Esophagus squamous epithelium (tissue), 4 donors: Measurements from ENCODE around the gene TMC1.

Experiments used
- POLR2A ChIP-seq, 4 donors: fragments of 450-650 bp; IDR thresholded peaks; one replicate each; pipeline ENCODE4 v1.6.1; 2017; ENCODE audit warnings: antibody characterized with exemption in 4 of 4, mild to moderate bottlenecking in 4 of 4, moderate library complexity in 3 of 4
- TF ChIP-seq, protein P1 (sequence below), 6 experiments: fragments of 450-650 bp in 4 of 6; fragments of 200-600 bp in 2 of 6; sonication (generic) in 2 of 6; IDR thresholded peaks; one replicate each; pipeline ENCODE4 v1.5.1; 2016 to 2019; ENCODE audit warnings: antibody characterized with exemption in 6 of 6, mild to moderate bottlenecking in 4 of 6, moderate library complexity in 4 of 6

GRCh38 chr9:72588336-72588735, 66.9 kb downstream of the TMC1 start:
- TF ChIP-seq, protein P1, sequence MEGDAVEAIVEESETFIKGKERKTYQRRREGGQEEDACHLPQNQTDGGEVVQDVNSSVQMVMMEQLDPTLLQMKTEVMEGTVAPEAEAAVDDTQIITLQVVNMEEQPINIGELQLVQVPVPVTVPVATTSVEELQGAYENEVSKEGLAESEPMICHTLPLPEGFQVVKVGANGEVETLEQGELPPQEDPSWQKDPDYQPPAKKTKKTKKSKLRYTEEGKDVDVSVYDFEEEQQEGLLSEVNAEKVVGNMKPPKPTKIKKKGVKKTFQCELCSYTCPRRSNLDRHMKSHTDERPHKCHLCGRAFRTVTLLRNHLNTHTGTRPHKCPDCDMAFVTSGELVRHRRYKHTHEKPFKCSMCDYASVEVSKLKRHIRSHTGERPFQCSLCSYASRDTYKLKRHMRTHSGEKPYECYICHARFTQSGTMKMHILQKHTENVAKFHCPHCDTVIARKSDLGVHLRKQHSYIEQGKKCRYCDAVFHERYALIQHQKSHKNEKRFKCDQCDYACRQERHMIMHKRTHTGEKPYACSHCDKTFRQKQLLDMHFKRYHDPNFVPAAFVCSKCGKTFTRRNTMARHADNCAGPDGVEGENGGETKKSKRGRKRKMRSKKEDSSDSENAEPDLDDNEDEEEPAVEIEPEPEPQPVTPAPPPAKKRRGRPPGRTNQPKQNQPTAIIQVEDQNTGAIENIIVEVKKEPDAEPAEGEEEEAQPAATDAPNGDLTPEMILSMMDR (IDR thresholded peaks at IDR 0.05), result no peak
- no peak for TF ChIP-seq POLR2A (IDR thresholded peaks at IDR 0.05)
